ENCODE data around the gene GRID2. TPM values are rescaled to one million over a fixed set of nuclear protein-coding genes. Genes with fewer than 3 reads are reported as not detected.

Gene GRID2
- total and polyA plus RNA-seq, 9 of the 15 experiments (the other 6 are each of a cell fraction or from before 2014, with no cell fraction given) = 0.04 TPM; not detected in 7

DNA sequence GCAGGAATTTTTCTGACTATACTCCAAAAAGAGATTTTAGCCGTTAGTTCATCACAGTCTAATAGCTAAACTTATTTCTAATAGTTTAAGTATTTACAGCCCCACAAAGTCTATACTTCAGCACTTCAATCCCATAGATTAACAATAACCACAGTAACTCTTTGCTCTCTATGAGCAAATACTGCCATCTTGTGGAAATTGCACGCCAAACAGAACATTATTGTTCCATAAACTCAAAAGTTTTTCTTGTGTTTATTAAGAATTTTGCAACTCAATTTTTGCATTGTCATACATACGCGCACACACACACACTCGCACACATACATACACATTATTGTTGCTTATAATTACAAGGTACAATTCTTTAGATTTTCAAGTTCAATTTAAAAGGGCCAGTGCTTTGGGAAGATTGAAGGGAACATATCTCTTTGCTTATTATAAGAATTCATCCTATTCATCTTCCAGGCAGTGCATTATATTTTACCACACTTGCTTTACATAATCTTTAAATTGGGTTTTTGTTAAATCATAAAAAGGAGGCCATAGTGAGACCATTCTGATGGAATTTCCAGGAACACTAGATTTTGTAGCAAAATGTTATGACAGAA, 1461.0 kb downstream of the GRID2 start (continued):
- no peak for TF ChIP-seq YY1 (IDR thresholded peaks at IDR 0.05; ENCODE audit: borderline replicate concordance in 1 of 3, control insufficient read depth in 1 of 3, extremely low read depth in 1 of 3, insufficient read depth in 3 of 3, insufficient read length in 1 of 3, insufficient replicate concordance in 2 of 3, low read depth in 1 of 3, low read length in 2 of 3)

DNA sequence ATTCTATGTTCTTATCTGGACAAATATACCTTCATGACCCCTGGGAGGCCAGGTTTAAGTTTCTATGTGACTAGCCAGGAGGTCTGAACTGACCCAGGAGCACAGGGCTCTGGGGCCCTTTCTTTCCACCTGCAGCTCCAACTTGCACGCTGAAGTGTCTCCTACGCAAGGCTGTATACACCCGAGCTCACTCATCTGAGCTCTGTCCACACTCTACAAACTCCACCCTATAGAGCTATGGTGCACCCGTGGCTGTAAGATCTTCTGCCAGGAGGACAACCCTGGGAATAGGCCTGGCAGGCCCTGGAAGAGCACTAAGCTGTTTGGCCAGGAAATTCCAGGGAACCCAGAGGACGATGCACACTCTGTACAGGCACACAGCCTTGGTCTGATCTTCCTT, 1464.2 kb downstream of the GRID2 start:
- Histone ChIP-seq H3K27me3 (ENCODE audit: control insufficient read depth in 2 of 2, insufficient read depth in 2 of 2, low read length in 2 of 2) (no peaks in the 10 kb centered on the region), H3K9me3 (replicated peaks; ENCODE audit: control insufficient read depth, insufficient read depth, low read depth, low read length) (no peaks in the 10 kb centered on the region), H3K27ac (ENCODE audit: extremely low read depth, low read depth, low read length) (no peak overlapping the region), H3K36me3 (ENCODE audit: control insufficient read depth, insufficient read depth, low read length) (no peaks in the 10 kb centered on the region), H3K9me1 (ENCODE audit: control insufficient read depth, insufficient read depth, low read length) (no peaks in the 10 kb centered on the region), H3K9ac (ENCODE audit: insufficient read depth in 1 of 2, low read depth in 2 of 2, low read length in 2 of 2) (no peak overlapping the region), H2AFZ (ENCODE audit: low read depth, low read length) (no peak overlapping the region), H3K4me1 (replicated peaks in 1 of 2; ENCODE audit: control insufficient read depth in 2 of 2, insufficient read depth in 2 of 2, low read length in 2 of 2) (no peaks in the 10 kb centered on the region), H3K4me2 (ENCODE audit: insufficient read depth, low read length) (no peak overlapping the region), H3K4me3 (no peak overlapping the region), H4K20me1 (replicated peaks; ENCODE audit: control insufficient read depth, insufficient read depth, low read length) (no peaks in the 10 kb centered on the region), H3K79me2 (ENCODE audit: control insufficient read depth, insufficient read depth, low read length) (no peaks in the 10 kb centered on the region)
- intact Hi-C loops (cut with micrococcal nuclease) (no loop called here), in situ Hi-C loops (cut with MboI) (no loop called here)
- ChIA-PET CTCF (ENCODE audit: low intra/inter-chr PET ratio) (no interaction called here), POLR2A (no interaction called here)
- DNase-seq (ENCODE audit: extremely low read depth in 1 of 4, low spot score in 3 of 4) (no peak), FAIRE-seq (no peak), ATAC-seq (no peak)
- TF ChIP-seq ZNF347 (CRISPR knock-in tag; IDR thresholded peaks at IDR 0.05; ENCODE audit: low read depth) (no peak), MAFF (IDR thresholded peaks at IDR 0.05; ENCODE audit: low read length) (no peak), TFAM (CRISPR knock-in tag; conservative IDR thresholded peaks at IDR 0.05) (no peak), EWSR1 (IDR thresholded peaks at IDR 0.05; ENCODE audit: borderline replicate concordance, low read depth, partially characterized antibody) (no peak), CREB5 (CRISPR knock-in tag; IDR thresholded peaks at IDR 0.05) (no peak), COPS2 (conservative IDR thresholded peaks at IDR 0.05) (no peak), SREBF1 (IDR thresholded peaks at IDR 0.05; ENCODE audit: borderline replicate concordance, low read depth, low read length) (no peak), ZBTB33 (CRISPR knock-in tag; IDR thresholded peaks at IDR 0.05) (no peak), KAT7 (CRISPR knock-in tag; IDR thresholded peaks at IDR 0.05; ENCODE audit: borderline replicate concordance) (no peak), ZNF133 (CRISPR knock-in tag; IDR thresholded peaks at IDR 0.05) (no peak), PRPF4 (IDR thresholded peaks at IDR 0.05; ENCODE audit: insufficient read depth, low read depth, low read length, poor library complexity, severe bottlenecking) (no peak)
- TF ChIP-seq, protein P1, sequence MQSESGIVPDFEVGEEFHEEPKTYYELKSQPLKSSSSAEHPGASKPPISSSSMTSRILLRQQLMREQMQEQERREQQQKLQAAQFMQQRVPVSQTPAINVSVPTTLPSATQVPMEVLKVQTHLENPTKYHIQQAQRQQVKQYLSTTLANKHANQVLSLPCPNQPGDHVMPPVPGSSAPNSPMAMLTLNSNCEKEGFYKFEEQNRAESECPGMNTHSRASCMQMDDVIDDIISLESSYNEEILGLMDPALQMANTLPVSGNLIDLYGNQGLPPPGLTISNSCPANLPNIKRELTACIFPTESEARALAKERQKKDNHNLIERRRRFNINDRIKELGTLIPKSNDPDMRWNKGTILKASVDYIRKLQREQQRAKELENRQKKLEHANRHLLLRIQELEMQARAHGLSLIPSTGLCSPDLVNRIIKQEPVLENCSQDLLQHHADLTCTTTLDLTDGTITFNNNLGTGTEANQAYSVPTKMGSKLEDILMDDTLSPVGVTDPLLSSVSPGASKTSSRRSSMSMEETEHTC (IDR thresholded peaks at IDR 0.05) = no peak
- no TSS peak for BruUV-seq (replicated peaks)
- 0% methylated on average over 4 of the region's 5 CpGs for WGBS (ENCODE audit: insufficient coverage, low coverage, missing lambda C conversion rate)
